H1 (cell line): ENCODE results near the gene SLC24A3. TPM values are rescaled to one million over a fixed set of nuclear protein-coding genes. Genes with fewer than 3 reads are reported as not detected.

ENCODE experiments used
- KDM1A ChIP-seq: fragments of 200-600, 300-600 bp; sonication (generic); IDR thresholded peaks from 2 replicates; pipeline ENCODE4 v1.7.1; 2016; ENCODE audit warnings: mild to moderate bottlenecking, low read length, borderline replicate concordance
- RBBP5 ChIP-seq: IDR thresholded peaks from 2 replicates; pipeline ENCODE4 v1.7.1; 2012; ENCODE audit warnings: low read depth, mild to moderate bottlenecking, inconsistent platforms, low read length, moderate library complexity, borderline replicate concordance
- RXRA ChIP-seq: IDR thresholded peaks from 2 replicates; pipeline ENCODE4 v1.6.1; 2011; ENCODE audit warnings: low read depth, mild to moderate bottlenecking, low read length, moderate library complexity; ENCODE audit not compliant: insufficient read depth
- SIRT6 ChIP-seq: IDR thresholded peaks from one replicate; pipeline ENCODE4 v1.7.1; 2012; ENCODE audit warnings: low read length, inconsistent platforms
- SRF ChIP-seq: IDR thresholded peaks from 2 replicates; pipeline ENCODE4 v1.6.1; 2011; ENCODE audit warnings: mild to moderate bottlenecking, low read depth, low read length, moderate library complexity
- YY1 ChIP-seq: IDR thresholded peaks from 2 replicates; pipeline ENCODE4 v1.6.1; 2011; ENCODE audit warnings: low read depth, mild to moderate bottlenecking, low read length
- polyA plus RNA-seq, 7 experiments: library from polyadenylated mRNA; depleted of rRNA in 3 of 7; stranded (reverse) in 5 of 7; unstranded in 2 of 7; fragments of >200 nt in 5 of 7; fragments of 200-250 nt in 2 of 7; gene quantifications; 1 replicate in 5 of 7; 2 replicates in 1 of 7; 4 replicates in 1 of 7; pipeline versions ENCODE4 v1.2.1 to v1.2.3, GENCODE V29; 2011 to 2013; ENCODE audit warnings: missing spikeins in 2 of 7, mixed read lengths in 2 of 7
- total RNA-seq: library from RNA; stranded (reverse); fragmentation: NEBNext Ultra II Directional; extraction: Animal tissue kit (Norgen Biotek cat#: 25700); gene quantifications from 2 replicates; pipeline ENCODE4 v1.2.1, GENCODE V29; 2021

The SLC24A3 gene
- total and polyA plus RNA-seq, 2 of the 8 experiments (the other 6 are each of a cell fraction or from before 2014, with no cell fraction given): 4.5 to 6.3 TPM

DNA sequence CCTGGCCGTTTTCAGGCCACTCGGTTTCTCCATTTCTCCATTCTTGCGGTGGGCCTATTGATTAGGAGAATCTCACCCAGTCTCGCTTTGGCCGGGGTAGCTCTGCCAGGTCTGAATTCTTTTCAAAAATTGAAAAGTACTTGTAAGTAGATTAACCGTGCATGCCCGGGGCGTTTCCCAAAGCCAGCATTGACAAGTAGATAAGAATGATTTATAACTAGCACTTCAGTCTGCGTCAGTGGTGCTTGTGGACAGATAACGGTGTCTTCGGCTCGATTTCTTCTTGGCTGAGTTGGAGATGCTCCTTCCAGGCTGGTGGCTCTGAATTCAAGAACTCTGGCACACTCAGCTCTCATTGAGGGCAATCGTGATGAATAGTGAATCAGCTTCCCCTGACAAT is 29.0 kb downstream of the SLC24A3 start (continued):
- no peak for TF ChIP-seq SIRT6
- TF ChIP-seq YY1: no peak
- no peak for TF ChIP-seq RXRA
- no peak for TF ChIP-seq KDM1A
- TF ChIP-seq RBBP5: no peak
- no peak for TF ChIP-seq SRF
